GM21529 (cell line): ENCODE results near the gene FRMD4A.
"Not testable (repeated sequence)": the region's sequence is repeated elsewhere in the genome, so short reads cannot be mapped to it uniquely, and the experiment has no call there.

Source experiments
- ATAC-seq: cut with Tn5 transposase; IDR thresholded peaks from one replicate; pipeline ENCODE4 v1.9.1; 2021; ENCODE audit not compliant: unreplicated experiment

Gene FRMD4A

DNA sequence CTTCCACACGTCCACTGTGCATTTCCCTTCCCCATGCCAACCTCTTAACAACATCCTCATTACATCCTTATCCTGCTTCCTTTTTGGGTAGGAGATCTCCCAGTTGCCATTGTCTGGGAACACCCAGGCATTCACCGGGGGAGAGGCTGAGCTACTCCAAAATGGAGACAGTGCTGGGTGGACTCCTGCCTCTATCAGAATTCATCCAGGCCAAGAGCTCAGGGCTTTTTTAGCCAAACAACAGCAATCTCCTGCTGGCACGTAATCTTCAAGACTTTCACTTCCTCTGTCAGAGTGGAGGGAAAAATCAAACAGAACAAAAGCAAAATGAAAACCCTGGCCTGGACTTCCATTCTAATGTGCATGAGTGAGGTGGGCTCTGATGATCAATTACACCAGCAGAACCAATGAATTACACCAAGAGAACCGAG, 499.0 kb downstream of the FRMD4A start:
- peak; percentile 84 for ATAC-seq

DNA sequence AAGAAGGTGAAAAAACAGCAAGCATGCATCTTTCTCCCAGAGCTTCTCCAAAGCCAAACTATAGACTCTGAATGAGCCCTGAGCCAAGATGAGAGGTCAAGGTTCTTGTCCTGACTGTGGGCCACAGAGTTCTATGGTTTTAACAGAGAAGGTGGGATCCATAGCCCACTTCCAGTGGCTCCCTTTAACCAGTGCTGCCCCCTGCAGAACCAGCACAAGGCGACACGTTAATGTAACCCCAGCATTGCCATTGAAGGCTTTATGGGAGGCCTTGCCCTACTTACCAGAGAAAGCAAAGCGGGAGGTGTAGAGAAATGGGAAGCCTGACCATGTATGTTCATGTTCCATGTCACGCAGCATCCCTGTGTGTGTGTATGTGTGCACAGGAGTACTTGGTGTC, 500.3 kb downstream of the FRMD4A start:
- no peak for ATAC-seq

DNA sequence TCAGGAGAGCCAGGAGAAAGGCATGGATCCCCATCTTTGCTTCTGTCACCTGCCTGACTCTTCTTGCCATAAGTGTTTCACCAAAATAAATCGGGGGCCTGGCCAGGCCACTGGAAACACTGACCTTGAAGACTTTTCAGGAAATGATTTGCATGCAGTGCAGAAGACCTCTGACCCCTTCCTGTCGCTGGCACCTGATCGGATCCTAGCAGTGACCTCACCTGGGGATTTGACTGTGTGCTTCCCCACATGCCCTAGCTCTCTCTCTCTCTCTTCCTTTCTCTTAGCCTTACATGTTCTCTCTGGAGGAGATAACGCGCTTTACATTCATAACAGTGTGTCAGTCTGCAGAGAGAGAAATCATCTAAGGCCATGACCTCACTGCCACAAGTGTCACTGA, 500.9 kb downstream of the FRMD4A start:
- ATAC-seq: no peak

DNA sequence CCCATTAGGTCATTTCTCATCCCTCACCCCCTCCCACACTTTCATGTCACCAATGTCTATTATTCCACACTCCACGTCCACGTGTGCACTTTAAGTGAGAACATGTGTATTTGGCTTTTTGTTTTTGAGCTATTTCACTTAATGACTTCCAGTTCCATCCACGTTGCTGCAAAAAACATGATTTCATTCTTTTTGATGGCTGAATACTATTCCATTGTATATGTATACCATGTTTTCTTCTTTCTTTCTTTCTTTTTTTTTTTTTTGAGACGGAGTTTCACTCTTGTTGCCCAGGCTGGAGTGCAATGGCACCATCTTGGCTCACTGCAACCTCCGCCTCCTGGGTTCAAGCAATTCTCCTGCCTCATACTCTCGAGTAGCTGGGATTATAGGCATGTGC, 502.4 kb downstream of the FRMD4A start:
- not testable (repeated sequence) for ATAC-seq

DNA sequence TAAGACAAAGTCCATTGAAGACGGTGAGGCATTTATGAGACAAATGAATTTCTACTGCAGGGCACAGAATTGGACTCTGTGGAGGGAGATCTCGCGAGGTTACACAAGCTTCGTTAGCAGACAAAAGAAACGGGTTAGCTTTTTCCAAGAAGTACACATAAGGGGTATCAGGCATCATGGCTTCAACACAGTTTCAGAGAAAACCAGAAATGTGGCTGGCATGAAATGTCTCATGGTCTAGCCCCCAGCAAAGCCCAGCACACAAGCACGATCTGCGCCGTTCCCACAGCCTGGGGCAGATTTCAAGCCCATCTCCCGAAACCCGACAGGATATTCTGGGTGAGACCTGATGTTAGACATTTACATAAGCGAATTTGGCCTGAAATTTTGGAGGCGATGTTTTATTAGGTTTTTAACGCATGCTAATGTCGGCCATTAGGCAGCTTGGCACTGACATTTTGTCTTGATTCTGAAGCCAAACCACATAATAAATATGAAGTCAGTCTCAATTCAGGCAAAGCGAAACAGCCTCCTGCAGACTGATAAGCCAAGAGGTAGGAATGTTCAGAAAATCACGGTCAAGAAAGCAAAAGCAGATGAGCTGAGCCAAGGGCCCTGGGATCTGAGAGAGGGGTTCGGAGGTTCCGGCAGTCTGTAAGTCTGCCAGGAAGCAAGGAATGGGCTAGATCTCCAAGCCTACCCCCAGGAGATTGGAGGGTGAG, 503.5 kb downstream of the FRMD4A start:
- ATAC-seq: no peak

DNA sequence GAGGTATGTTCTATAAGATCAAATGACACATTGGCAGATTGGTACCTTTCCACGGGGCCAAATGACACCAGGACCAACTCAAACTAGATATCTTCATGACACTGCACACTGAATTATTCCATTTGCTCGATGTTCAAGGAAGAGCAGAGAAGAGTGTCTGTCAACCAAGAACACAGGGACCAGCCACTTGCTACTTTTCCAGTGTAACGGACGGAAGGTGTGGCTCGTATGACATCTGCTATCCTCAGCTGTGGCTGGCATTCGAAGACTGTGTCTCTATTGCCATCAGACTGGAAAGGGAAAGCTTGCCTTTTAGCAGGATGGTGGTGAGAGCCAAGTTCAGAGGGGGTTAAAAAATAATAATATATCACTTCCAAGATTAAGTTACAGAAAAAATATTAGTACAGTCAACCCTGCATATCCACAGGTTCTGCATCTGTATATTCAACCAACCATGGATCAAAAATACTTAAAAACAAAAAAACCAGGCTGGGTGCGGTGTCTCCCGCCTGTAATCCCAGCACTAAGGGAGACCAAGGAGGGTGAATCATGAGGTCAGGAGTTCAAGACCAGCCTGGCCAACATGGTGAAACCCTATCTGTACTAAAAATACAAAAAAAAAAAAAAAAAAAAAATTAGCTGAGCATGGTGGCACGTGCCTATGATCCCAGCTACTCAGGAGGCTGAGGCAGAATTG, 506.9 kb downstream of the FRMD4A start:
- ATAC-seq: no peak

DNA sequence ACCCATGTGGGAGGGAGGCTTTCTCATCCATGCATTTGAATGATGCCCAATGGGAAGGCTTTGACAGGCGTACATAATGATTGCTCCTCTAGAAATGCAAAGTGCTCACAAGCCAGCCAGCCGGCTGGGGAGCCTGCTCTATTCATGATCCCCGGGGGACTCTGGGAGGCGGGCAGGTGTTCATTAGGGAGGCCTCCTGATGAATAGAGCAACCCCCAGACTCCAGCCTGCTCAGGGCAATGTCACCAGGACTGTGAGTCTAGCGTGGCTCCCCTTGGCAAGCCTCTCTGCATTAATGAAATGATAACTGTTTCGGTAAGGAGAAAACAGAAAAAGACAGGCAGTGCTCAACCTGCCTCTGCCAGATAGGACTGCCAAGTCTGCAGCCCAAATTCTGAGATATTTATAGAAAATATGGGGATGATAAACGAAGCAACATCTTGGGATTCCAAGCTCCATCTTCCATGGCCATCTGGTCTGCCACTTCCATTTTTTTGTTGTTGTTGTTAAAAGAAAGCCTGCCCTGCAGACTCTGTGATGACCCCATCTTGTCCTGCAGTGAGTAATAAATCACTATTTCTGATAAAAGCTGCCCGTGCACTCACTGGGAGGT, 507.5 kb downstream of the FRMD4A start:
- ATAC-seq: no peak

DNA sequence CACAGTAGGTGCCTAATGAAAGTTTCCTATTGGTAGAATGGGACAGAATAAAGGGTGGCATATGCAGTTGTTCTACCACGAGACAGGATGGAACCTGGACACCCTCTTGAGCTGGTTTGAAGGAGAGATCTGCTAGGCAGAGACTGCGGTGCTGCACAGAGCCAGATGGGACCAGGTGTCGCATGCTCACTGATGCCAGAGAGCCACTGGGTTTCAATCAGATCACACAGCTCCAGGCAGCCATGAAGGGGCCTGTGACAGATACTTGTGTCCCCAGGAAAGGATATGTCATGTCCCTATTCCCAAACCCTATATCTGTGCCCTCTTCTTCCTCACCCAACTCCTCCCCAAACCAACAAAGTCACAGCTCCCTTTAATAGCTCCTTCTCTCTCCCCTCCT, 508.2 kb downstream of the FRMD4A start:
- ATAC-seq: no peak

DNA sequence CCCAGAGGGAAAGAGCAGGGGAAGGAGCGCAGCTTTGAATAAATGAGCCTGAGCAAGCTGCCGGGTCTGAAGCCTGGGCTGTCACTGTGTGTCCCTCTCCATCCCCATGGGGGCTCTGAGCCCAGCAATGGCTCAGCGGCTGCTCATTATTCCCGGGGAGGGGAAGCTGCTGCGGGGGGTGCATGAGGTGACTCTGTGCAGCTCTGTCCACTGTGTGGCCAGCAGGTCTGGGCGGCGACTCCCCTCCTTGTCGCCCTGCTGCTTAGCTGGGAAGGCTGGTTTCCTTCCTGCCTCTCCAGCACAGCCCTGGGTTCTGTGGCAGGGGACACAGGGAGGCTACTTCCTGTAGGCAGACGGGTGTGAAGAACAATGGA, 509.8 kb downstream of the FRMD4A start:
- ATAC-seq: no peak

DNA sequence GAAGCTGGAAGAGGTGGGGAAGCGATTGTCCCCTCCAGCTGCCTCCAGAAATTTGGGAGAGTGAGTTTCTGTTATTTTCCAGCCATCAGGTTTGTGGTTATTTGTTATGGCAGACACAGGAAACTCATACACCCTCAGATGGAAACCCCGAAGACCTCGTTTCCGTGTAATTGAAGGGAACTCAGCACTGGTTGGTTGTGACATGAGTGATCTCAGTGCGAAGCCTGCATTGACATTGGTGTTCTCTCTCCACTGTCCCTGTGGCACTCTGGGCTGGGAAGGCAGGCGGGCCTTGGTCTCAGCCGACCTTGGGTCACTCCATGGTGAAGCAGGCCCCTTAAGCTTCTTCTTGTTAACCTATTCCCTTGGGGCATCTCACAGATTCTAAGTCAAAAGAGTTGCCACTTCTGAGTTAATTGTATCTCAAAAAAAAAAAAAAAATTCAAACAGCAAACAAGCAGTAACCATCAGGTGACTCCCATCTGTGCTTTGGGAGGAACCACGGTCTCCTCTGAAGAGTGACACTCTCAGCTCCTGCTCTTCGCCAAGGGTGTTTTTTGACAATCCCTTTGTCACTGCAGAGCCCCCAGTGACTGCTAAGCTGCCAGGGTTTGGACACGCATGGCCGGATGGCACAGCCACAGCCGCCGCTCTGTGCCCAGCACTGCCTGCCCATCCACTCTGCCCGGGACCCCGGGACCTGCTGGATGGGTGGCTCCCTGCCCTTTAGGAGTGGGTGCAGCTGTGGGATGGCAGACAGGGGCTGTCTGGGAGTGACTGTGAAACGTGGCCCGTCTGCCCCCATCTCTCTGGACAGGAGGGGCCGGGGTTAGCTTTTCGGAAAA, 510.4 kb downstream of the FRMD4A start:
- no peak for ATAC-seq

DNA sequence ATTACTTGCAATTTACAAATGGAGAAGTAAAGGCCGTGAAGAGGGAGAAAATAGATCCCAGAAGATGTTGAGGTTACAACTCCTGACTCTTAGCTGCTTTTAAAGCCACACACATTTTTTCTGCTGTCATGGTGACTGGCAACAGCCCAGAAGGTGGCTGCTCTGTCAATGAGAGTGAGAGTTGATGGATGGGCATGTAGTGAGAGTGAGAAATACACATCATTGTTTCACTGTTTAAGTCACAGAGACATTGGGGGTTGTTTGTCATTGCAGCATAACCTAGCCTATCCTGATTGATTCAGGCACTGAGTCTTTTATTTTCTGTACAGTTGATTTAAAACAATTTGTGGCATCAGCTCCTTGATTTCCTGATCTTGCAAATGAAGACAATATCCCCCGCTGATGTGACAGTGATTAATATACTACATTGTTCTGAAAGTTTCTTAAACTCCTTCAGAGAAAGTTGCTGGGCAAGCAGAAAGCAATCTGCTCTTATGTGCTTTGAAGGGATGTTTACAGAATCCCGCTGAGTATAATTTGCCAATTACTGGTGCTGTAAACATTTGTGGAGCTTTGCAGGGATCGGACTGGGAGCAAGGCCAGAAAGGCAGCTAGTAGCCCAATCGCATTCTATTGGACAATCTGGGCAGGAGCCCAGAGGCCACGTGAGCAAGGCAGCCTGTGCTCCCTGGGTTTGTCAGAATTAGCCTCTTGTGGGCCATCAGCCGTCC, 514.4 kb downstream of the FRMD4A start:
- no peak for ATAC-seq

DNA sequence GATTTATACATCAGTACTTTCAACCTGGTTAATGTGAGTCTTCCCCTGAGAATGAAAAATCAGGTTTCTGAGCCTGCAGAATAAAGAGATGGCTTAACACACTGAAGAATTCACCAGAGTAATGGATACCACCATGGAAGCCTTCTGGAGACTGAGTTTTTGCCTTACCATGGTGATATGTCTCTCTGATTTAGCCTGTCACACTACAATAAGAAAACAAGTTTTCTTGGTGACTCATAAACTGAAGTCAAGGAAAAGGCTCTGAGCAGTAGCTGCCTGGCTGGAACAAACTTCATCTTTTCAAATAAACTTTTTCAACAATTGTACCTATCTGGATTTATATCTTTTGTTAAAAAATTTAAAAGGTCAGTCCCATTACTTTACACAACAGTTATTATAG, 515.0 kb downstream of the FRMD4A start:
- ATAC-seq: no peak

DNA sequence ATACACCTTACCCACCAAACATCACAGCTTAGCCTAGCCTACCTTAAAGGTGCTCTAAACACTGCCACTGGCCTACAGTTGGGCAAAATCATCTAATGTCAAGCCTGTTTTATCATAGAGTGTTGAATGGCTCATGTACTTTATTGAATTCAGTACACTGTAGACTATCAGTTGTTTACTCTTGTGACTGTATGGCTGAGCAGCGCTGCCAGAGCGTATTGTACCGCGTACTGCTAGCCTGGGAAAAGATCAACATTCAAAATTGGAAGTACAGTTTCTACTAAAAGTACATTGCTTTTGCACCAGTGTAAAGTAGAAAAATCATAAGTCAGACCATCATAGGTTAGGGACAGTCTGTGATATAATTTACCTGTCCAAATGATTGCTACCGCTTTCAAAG, 517.2 kb downstream of the FRMD4A start:
- no peak for ATAC-seq

DNA sequence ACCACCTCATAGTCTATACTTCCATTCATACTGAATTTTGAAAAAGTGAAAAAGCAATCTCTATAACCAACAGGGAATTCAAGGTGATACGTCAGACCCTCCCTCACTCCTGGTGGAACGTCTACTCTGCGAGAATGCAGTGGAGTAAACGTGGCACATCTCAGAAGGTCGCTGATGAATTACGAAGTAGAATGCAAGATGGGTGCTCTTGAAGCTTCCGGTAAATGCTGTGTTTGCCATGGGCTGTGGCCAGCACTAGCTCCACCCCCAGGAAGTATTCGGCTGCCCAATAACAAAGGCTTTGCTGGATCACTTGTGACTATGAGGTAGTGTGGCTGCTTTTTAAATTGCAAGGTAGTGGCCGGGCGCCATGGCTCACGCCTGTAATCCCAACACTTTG, 517.9 kb downstream of the FRMD4A start:
- no peak for ATAC-seq

DNA sequence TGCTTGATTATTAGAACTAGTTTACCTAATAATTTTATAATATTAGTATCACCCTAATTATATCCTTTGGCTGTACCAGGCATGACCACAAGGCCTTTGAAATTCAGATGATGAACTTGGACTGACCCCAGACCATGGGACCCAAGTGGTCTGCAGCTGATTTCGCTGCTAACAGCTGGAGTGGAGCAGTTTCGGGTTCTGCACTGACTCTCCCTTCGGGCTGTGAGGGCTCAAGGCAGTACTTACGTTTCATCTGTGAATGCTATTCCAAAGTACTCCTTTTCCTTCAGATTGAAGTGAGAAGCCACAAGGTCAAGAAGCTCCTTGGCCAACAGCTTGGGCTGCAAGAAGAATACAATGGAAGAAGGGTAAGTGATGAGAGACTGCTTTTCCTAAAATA, 520.2 kb downstream of the FRMD4A start:
- ATAC-seq: no peak

DNA sequence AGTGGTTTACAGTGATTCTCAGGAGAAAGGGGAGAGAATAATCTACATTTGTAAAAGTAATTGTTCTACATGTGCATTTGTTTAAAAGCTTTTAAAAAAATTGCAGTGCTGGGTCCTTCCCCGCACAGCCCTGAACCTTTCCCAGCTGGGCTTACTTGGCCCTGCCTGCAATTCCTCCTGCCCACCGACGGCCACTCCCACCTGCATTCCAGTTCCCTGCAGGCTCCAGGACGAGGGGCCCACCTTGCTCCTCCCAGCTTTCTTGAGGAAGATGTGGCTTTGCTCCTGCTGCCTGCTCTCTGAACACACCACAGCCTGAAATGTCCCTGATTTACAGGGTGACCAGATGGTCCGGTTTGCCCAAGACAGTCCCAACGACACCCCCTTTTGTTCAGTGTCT, 521.3 kb downstream of the FRMD4A start:
- no peak for ATAC-seq

DNA sequence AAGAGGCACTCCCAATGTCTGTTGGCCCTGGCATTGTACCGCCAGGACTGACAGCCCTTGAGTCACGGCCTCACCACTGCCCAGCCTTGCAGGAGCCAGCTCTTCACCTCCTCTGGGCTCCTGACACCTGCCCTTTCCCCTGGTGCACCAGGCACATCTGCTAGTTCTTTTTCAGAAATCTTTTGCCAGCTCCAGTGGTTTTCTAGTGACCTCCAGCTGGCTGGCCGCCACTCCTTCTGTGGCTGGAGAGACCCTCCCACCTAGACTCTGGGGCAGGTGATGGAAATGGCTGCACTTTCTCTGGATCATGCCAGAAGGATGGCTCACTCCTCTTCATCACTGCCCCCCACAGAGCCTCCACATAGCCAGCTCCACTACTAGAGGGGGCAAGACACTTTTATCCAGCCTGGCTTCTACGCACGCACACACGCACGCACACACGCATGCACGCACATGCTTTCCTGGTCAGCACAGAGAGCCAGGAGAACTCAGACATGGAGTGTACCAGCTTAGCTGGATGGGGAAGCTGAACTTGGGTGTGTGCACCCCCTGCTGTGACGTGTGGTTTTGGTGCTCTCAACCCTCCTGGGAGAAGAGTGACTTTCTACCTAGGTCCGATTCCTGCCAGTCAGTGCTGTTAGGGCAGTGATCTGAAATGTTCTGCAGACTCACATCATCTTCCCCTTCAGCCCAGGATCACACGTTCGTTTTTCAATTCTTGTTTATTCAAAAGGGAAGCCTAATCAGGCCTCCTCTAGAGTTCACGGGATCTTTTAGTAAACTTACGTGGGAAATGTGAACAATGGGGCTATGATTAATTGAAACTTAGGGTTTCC, 522.0 kb downstream of the FRMD4A start:
- ATAC-seq: no peak

DNA sequence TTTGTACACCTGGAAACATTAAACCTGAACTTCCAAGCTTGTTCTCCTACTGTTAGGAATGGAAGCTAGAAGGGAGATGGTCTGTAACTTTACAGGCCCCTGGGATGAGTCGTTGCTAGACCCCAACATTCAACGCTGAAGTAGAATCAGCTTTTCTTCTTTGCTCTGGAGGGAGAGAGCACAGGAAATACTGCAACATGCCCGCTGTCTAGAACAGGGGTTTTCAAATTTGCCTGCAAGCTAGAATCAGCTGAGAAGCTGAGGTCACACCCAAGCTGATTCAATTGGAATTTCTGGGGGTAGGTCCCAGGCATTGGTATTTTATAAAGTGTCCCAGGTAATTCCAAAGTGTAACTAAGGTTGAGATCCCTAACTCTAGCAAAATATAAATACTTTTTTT, 524.3 kb downstream of the FRMD4A start:
- ATAC-seq: no peak

DNA sequence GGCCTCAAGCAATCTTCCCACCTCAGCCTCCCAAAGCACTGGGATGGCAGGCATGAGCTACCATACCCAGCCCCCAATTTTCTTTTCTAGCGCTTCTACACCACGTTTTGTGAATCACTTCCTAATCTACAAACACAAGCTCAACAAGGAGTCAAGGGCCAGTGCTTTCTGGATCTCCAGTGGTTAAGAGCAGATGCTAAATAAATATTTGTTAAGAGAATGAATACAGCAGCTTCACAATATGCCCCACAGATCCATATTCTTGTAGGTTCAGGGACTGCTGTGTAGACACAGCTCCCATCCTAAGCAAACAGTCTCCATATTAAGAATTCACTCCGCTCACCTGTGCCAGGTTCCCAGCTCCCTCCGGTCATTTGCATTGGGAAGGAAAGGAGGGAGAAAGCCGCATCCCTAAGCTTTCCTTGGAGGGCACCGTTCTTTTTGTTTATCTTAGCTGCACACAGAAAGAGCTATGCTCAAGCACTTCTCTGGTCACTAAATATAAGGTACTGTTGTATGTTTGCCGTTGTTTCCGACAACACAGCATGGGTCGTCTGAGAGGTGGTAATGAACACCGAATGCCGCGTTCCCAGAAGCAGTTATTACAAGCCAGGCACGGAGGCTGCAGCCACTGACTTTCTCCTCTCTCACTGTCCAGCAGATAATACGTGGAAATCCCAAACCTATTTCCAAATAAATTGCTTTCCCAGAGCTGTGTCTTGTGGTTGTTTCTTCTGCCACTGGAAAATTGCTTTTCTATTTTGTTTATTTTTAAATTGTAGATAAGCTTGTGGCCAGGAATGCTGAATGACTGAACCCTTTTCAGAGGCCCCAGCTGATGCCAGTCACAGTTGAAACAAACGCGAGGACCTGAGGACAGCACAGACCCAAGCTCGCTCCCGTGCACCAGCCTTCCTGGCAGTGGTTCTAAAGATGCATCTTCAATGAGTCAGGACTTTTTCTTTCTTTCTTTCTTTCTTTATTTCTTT, 526.9 kb downstream of the FRMD4A start:
- no peak for ATAC-seq
